Measurements from ENCODE around the gene CT47C1. TPM values are rescaled to one million over a fixed set of nuclear protein-coding genes. Genes with fewer than 3 reads are reported as not detected.
"Not testable (repeated sequence)": the region's sequence is repeated elsewhere in the genome, so short reads cannot be mapped to it uniquely, and the experiment has no call there.

CT47C1 gene
- polyA plus RNA-seq (2012; ENCODE audit: insufficient read depth, insufficient read length, low read depth), result not detected

GRCh38 chrX:119072744-119073143 is at the start of gene CT47C1:
Gene CT47C1 (plus strand): TSS chrX:119072993. CDS start chrX:119073226, 233 bp downstream.
- Histone ChIP-seq H3K36me3 (no peaks in the 10 kb centered on the region), H3K9me3 (no peaks in the 10 kb centered on the region), H3K4me1 (no peaks in the 10 kb centered on the region), H3K27me3 (no peaks in the 10 kb centered on the region), H3K4me3 (ENCODE audit: low read depth, low read length) (no peak within 1 kb of the TSS)
- DNase-seq, result no peak
- TF ChIP-seq CTCF (IDR thresholded peaks at IDR 0.05; ENCODE audit: low read depth, low read length), result no peak

GRCh38 chrX:119025900-119026299 is 46.9 kb upstream of the CT47C1 start:
- no peak for DNase-seq
- no peak for TF ChIP-seq CTCF (IDR thresholded peaks at IDR 0.05; ENCODE audit: low read depth, low read length)
- H3K27me3 ChIP-seq, result no peaks in the 10 kb centered on the region
- no peaks in the 10 kb centered on the region for H3K9me3 ChIP-seq
- H3K4me3 ChIP-seq (ENCODE audit: low read depth, low read length), result no peak overlapping the region
- no peaks in the 10 kb centered on the region for H3K4me1 ChIP-seq
- H3K36me3 ChIP-seq, result no peaks in the 10 kb centered on the region

- DNase-seq; H3K27me3 ChIP-seq; H3K4me1 ChIP-seq; H3K4me3 ChIP-seq (ENCODE audit: low read depth, low read length); H3K9me3 ChIP-seq; H3K36me3 ChIP-seq: not testable (repeated sequence)
These were observed 46.4 kb upstream of the CT47C1 start for GRCh38 chrX:119026344-119026743.

- DNase-seq; H3K4me1 ChIP-seq; H3K36me3 ChIP-seq; H3K27me3 ChIP-seq; H3K9me3 ChIP-seq; H3K4me3 ChIP-seq (ENCODE audit: low read depth, low read length): not testable (repeated sequence)
These were observed 44.6 kb upstream of the CT47C1 start for GRCh38 chrX:119027960-119028732.

- no peak for DNase-seq
- H3K36me3 ChIP-seq, result no peaks in the 10 kb centered on the region
- no peak overlapping the region for H3K4me3 ChIP-seq (ENCODE audit: low read depth, low read length)
- H3K27me3 ChIP-seq, result no peaks in the 10 kb centered on the region
- no peaks in the 10 kb centered on the region for H3K9me3 ChIP-seq
- no peaks in the 10 kb centered on the region for H3K4me1 ChIP-seq
- TF ChIP-seq CTCF (IDR thresholded peaks at IDR 0.05; ENCODE audit: low read depth, low read length), result no peak
These were observed 44.0 kb upstream of the CT47C1 start for GRCh38 chrX:119028733-119029330.

GRCh38 chrX:119029656-119030055 is 43.1 kb upstream of the CT47C1 start:
- not testable (repeated sequence) for H3K9me3 ChIP-seq; H3K36me3 ChIP-seq; H3K4me1 ChIP-seq; DNase-seq; H3K4me3 ChIP-seq (ENCODE audit: low read depth, low read length); H3K27me3 ChIP-seq

GRCh38 chrX:119030990-119031389 is 41.8 kb upstream of the CT47C1 start:
- no peak for TF ChIP-seq CTCF (IDR thresholded peaks at IDR 0.05; ENCODE audit: low read depth, low read length)
- Histone ChIP-seq H3K4me3 (ENCODE audit: low read depth, low read length) (no peak overlapping the region), H3K36me3 (no peaks in the 10 kb centered on the region), H3K9me3 (no peaks in the 10 kb centered on the region), H3K27me3 (no peaks in the 10 kb centered on the region), H3K4me1 (no peaks in the 10 kb centered on the region)
- no peak for DNase-seq
